Inflammatory macrophage treated with lipopolysaccharide for 1 hour (primary cell): ENCODE data around the gene BUD13.
"Not testable (repeated sequence)": the region's sequence is repeated elsewhere in the genome, so short reads cannot be mapped to it uniquely, and the experiment has no call there.

Experiments used
- DNase-seq, 2 donors: peaks; one replicate each; pipeline ENCODE4 v3.0.0-alpha.2; 2020 to 2022

Gene BUD13

GRCh38 chr11:116772443-116773202 is at the start of gene BUD13:
TSS of gene BUD13 (minus strand) at chr11:116772987. CDS start at chr11:116772964, 23 bp downstream.
- peak; percentile 72 to 95 for DNase-seq

- DNase-seq = no peak
Observed at GRCh38 chr11:116822575-116822974, 49.8 kb upstream of the BUD13 start.

- no peak for DNase-seq
Observed at GRCh38 chr11:116821050-116821918, 48.5 kb upstream of the BUD13 start.

- DNase-seq = no peak
Observed at GRCh38 chr11:116819049-116819448, 46.3 kb upstream of the BUD13 start.

- no peak for DNase-seq
Observed at GRCh38 chr11:116814502-116814901, 41.7 kb upstream of the BUD13 start.

- DNase-seq = no peak
Observed at GRCh38 chr11:116813781-116814471, 41.1 kb upstream of the BUD13 start.

GRCh38 chr11:116813170-116813569 is 40.4 kb upstream of the BUD13 start:
- DNase-seq = no peak

- no peak for DNase-seq
Observed at GRCh38 chr11:116812109-116812508, 39.3 kb upstream of the BUD13 start.

GRCh38 chr11:116811194-116811593 is 38.4 kb upstream of the BUD13 start:
- no peak for DNase-seq

GRCh38 chr11:116808262-116809175 is 35.7 kb upstream of the BUD13 start:
- no peak for DNase-seq

GRCh38 chr11:116807601-116808261 is 34.9 kb upstream of the BUD13 start:
- no peak for DNase-seq

- DNase-seq = no peak
Observed at GRCh38 chr11:116804001-116804400, 31.2 kb upstream of the BUD13 start.

- DNase-seq = not testable (repeated sequence)
Observed at GRCh38 chr11:116801662-116802061, 28.9 kb upstream of the BUD13 start.

- no peak for DNase-seq
Observed at GRCh38 chr11:116800610-116801009, 27.8 kb upstream of the BUD13 start.

GRCh38 chr11:116798368-116798767 is 25.6 kb upstream of the BUD13 start:
- DNase-seq = no peak

GRCh38 chr11:116797816-116798215 is 25.0 kb upstream of the BUD13 start:
- no peak for DNase-seq

- no peak for DNase-seq
Observed at GRCh38 chr11:116796548-116796947, 23.8 kb upstream of the BUD13 start.

- DNase-seq = no peak
Observed at GRCh38 chr11:116794851-116795250, 22.1 kb upstream of the BUD13 start.

GRCh38 chr11:116793772-116794097 is 20.9 kb upstream of the BUD13 start:
- peak in 1 of 2 donors; percentile 9 for DNase-seq

GRCh38 chr11:116792869-116793771 is 20.3 kb upstream of the BUD13 start:
- no peak for DNase-seq
